ENCODE results near the gene PLTP. TPM values are rescaled to one million over a fixed set of nuclear protein-coding genes. Genes with fewer than 3 reads are reported as not detected.
A peak's percentile ranks its signal among the peaks of the same experiment; 100 is the strongest.
"Not testable (repeated sequence)": the region's sequence is repeated elsewhere in the genome, so short reads cannot be mapped to it uniquely, and the experiment has no call there.

PLTP gene
- total RNA-seq, 1 donor from 2014 or later = 32.1 TPM

GRCh38 chr20:45920462-45921336, 8.7 kb upstream of the PLTP start:
- DNase-seq (ENCODE audit: low read depth) = no peak

GRCh38 chr20:45919542-45920399, 7.8 kb upstream of the PLTP start:
- peak; percentile 48 for DNase-seq (ENCODE audit: low read depth)

DNA sequence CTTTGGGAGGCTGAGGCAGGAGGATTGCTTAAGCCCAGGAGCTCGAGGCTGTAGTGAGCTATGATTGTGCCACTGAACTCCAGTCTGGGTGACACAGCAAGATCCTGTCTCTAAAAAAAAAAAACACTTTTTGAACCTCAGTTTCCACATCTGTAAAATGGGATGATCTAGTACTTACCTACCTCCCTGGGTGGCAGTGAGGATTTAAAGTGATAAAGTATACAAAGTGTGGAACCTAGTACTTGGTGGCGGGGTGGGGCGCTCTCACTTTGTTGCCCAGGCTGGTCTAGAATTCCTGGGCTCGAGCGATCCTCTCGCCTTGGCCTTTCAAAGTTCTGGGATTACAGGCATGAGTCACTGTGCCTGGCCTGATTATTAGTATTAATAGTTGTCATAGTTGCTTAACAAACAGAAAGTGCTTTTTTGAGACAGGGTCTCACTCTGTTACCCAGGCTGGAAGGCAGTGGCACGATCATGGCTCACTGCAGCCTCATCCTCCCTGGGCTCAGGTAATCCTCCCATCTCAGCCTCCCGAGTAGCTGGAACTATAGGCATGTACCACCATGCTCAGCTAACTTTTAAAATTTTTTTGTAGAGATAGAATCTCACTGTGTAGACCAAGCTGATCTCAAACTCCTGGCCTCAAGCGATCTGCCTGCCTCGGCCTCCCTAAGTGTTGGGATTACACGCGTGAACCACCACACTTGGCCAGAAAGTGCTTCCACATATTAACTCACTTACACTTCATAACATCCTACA, 7.0 kb upstream of the PLTP start:
- DNase-seq (ENCODE audit: low read depth) = no peak

GRCh38 chr20:45918182-45918737, 6.3 kb upstream of the PLTP start:
- no peak for DNase-seq (ENCODE audit: low read depth)

GRCh38 chr20:45917790-45918141, 5.8 kb upstream of the PLTP start:
- DNase-seq (ENCODE audit: low read depth) = no peak

GRCh38 chr20:45913116-45913515, 1.2 kb upstream of the PLTP start:
- no peak for DNase-seq (ENCODE audit: low read depth)

GRCh38 chr20:45912344-45912682, 358 bp upstream of the PLTP start:
- no peak for DNase-seq (ENCODE audit: low read depth)

DNA sequence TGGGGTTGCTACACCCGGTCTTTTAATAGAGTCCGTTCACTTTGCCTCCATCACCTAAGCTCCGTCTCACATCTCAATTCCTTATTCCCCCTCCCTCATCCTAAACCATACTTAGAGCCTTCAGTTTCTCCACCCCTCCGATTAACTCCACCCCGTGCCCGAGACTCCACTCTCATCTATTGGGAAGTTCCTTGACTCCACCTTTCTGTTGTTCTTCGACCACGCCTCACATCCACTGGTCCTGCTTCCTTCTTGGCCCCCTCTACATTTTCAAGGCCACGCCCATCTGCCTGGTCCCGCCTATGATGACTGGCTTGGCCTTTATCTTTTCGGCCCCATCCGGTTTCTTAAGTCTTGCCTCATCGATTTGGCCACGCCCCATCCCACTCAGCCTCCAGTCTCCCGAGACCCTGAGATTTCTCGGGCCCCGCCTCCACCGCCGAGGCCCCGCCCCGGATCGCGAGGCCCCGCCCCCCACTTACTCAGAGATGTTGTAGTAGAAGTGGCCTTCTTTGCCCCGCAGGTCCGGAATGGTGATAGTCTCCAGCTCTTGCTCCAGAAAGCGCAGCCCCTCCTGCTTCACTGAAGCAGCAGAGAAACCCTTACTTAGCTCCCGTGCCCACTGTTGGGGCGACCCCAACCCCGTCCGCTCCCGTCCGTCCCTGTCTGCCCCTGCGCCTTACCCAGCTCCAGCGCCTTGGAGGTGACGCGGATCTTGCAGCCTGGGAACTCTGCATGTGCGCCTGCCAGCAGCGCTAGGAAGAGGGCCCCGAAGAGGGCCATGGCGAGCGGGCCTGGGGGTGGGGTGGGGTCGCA, 1.1 kb downstream of the PLTP start:
- DNase-seq (ENCODE audit: low read depth) = peak; percentile 97

- no peak for DNase-seq (ENCODE audit: low read depth)
Measured at GRCh38 chr20:45909817-45910669, 1.9 kb downstream of the PLTP start.

DNA sequence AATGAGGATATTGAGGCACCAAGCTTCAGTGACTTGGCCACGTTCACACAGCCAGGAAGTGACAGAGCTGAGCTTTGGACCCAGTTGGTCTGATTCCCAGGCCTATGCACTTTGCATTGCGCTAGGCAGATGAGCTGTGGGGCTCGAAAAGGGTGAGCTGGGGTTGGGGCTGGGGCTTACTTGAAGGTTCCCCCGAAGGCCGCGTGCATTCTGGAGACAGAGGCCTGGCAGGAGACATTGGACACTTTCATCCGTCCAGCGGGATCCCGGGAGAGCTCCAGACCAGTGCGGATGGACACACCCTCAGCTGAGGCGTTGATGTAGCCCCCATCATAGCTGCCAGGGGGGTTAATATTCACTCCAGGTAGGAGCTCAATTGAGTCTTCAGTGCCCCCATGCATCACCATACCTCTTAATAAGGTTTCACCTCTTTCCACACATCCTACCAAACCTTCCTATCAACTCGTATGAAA, 2.6 kb downstream of the PLTP start:
- DNase-seq (ENCODE audit: low read depth) = no peak

DNA sequence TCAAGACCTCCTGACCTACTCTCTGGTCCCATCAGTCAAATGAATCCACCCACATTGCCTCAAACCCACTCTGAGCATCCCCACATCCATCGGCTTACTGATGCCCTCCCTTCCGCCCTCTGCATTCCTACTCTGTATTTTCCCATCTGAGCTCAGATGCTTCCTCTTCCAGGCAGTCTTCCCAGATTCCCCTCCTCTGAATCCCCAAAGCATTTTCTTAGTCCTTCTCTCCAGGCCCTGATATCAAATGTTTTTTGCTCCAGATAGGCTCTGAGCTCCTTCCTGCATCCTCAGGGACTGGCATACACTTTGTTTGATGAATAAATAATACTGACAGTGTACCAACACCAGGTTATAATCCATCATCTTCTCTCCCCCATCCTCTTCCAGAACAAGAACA, 3.9 kb downstream of the PLTP start:
- DNase-seq (ENCODE audit: low read depth) = no peak

DNA sequence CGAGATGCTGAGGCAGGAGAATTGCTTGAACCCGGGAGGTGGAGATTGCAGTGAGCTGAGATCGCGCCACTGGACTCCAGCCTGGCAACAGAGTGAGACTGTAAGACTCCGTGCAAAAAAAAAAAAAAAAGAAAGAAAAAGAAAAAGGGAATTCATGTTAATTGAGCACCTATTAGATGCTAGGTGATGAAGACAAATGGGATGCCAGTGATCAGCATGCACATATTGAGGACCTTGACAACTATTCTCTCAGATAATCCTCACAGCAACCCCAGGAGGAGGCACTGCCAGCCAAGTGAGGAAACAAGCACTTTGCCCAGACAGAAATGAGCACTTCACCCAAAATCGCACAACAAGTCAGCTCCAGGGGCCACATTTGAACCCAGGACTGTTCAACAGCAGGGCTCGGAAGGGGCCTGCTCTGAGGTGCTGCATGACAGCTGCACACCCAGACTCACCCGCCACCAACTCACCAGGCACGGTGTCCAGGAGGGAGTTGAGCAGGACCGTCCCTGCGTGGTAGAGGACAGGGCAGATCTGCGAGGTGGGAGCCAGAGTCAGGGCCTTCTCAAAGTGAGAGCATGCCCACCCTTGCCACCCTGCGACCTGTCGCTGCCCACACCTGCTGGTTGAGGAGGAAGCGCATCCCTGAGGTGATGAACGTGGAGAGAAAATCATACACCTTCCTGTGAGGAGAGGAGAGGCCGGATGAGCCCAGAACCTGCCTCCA, 4.6 kb downstream of the PLTP start:
- no peak for DNase-seq (ENCODE audit: low read depth)

GRCh38 chr20:45905505-45906079, 6.4 kb downstream of the PLTP start:
- peak; percentile 78 for DNase-seq (ENCODE audit: low read depth)

DNA sequence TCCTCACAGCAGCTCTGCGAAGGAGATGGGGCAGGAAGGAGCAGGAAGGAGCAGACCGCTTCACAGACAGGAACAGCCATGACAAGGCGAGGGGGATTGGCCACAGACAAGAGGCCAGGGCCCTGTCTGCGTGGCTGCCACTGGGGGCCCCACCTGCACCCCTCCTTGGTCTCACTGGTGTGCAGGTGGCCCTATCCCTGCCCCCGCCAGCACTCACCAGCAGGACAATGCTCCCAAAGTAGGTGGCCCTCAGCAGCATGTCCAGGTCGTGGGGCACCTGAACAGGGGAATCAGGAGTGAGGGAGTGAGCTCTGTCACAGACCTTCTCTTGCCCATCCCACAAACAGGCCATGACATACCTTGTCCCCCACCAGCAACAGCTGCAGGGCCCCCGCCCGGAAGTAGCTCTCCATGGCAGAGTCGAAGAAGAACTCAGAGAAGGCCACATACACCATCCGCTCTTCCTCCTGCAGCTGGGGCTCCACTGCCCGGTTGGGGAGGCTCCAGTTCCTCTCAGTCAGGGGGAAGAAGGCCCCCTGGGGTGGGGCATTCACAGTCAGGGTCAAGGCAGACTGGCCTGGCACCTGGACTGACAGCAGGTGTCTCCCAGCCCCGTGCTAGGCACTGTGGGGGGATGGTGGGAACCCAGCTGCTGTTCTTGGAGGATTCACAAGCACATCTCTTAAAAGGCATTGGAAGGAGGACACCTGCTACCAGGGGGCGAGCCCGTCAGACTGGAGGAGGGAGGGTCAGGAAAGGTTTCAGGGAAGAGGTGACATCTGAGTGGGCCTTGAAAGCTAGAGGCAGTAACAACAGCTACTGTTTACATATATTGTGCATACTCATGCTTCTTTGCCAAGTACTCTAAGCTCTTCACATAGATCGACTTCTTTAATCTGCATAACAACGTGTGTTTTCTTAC, 7.1 kb downstream of the PLTP start:
- no peak for DNase-seq (ENCODE audit: low read depth)

DNA sequence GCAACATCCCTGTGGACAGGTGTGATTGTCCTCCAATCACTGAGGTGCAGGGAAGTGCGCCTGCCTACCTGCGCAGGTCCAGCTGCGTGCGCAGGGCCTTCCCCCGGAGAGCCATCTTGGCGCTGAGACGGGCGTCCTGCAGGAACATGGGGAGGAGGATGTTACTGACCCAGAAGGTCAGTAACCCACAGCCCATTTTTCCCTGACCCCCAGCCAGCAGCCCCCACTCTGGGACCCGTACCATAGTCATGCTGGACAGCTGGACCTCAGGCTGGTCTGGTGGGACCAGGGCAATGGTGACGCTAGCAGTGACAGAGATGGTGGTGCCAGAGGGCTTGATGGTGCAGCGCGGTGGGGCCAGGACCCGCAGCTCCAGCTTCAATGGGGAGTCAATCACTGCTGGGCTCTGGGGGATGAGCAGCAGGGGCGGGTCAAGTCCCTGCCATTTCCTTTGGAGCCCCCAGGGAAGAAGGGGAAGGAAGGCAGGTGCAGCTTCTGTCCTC, 9.7 kb downstream of the PLTP start:
- DNase-seq (ENCODE audit: low read depth) = no peak

GRCh38 chr20:45901332-45901731, 10.6 kb downstream of the PLTP start:
- not testable (repeated sequence) for DNase-seq (ENCODE audit: low read depth)

GRCh38 chr20:45899046-45899835, 12.7 kb downstream of the PLTP start:
- no peak for DNase-seq (ENCODE audit: low read depth)
